Placental epithelial cell (primary cell): ENCODE measurements around the gene MED8. TPM values are rescaled to one million over a fixed set of nuclear protein-coding genes. Genes with fewer than 3 reads are reported as not detected.

Experiments used
- total RNA-seq: library from RNA; depleted of rRNA; stranded (reverse); fragments of >200 nt; gene quantifications from 2 replicates; pipeline ENCODE4 v1.2.3, GENCODE V29; 2012

MED8 gene
- total RNA-seq, result 42.4 and 58.9 TPM in 2 replicates

GRCh38 chr1:43389326-43390313 is at the start of gene MED8, which contains the start of gene SZT2:
TSS of gene MED8 (minus strand) at chr1:43389800. CDS start at chr1:43389764, 36 bp downstream.
TSS of gene SZT2 (plus strand) at chr1:43389899. CDS start at chr1:43389969, 70 bp downstream.

GRCh38 chr1:43367904-43368645 is 21.5 kb downstream of the MED8 start, which contains the start of gene ELOVL1:
TSS of gene ELOVL1 (minus strand) at chr1:43368011. CDS start at chr1:43365609, 2,402 bp downstream.

GRCh38 chr1:43358746-43359693 is 30.6 kb downstream of the MED8 start, which contains the start of gene CDC20:
TSS of gene CDC20 (plus strand) at chr1:43358981. CDS start at chr1:43359216, 235 bp downstream.

GRCh38 chr1:43337588-43337987 is 52.0 kb downstream of the MED8 start, which contains the start of gene MPL:
TSS of gene MPL (plus strand) at chr1:43337818. CDS start at chr1:43337849, 31 bp downstream.

Other genes with a start within 250 kb of the MED8 start
- gene EBNA1BP2, start 217.5 kb downstream of the MED8 start, total RNA-seq, result 52.2 and 84.0 TPM in 2 replicates
- 0.22 and 0.39 TPM in 2 replicates for gene CFAP57, start 217.5 kb downstream of the MED8 start, total RNA-seq
- gene TMEM125, start 119.8 kb downstream of the MED8 start, total RNA-seq, result not detected in 2 replicates
- gene C1orf210, start 104.2 kb downstream of the MED8 start, total RNA-seq, result 0.39 and 1.4 TPM in 2 replicates
- not detected in 2 replicates for gene TIE1, start 88.8 kb downstream of the MED8 start, total RNA-seq
- 0.11 TPM in 1 of 2 replicates, not detected in the other for gene MPL, start 52.0 kb downstream of the MED8 start, total RNA-seq
- gene CDC20, start 30.8 kb downstream of the MED8 start, total RNA-seq, result 6.7 and 33.5 TPM in 2 replicates
- gene ELOVL1, start 21.8 kb downstream of the MED8 start, total RNA-seq, result 45.5 and 99.6 TPM in 2 replicates
- 38.4 and 45.5 TPM in 2 replicates for gene SZT2, start 99 bp upstream of the MED8 start, total RNA-seq
- gene HYI, start 64.1 kb upstream of the MED8 start, total RNA-seq, result 31.8 and 54.6 TPM in 2 replicates
- 145 and 161 TPM in 2 replicates for gene PTPRF, start 141.1 kb upstream of the MED8 start, total RNA-seq